Right renal cortex interstitium (tissue), 3 donors: ENCODE measurements around the gene C1orf53. TPM values are rescaled to one million over a fixed set of nuclear protein-coding genes. Genes with fewer than 3 reads are reported as not detected.
A peak's percentile ranks its signal among the peaks of the same experiment; 100 is the strongest.
"Not testable (repeated sequence)": the region's sequence is repeated elsewhere in the genome, so short reads cannot be mapped to it uniquely, and the experiment has no call there.

ENCODE experiments used
- DNase-seq, 3 donors: peaks; one replicate each; pipeline ENCODE4 v3.0.0-alpha.2; 2013; ENCODE audit warnings: low read depth in 3 of 3, low spot score in 2 of 3
- polyA plus RNA-seq, 3 donors: library from polyadenylated mRNA; unstranded; fragments of 120-200 nt; gene quantifications; one replicate each; pipeline ENCODE4 v1.2.1, GENCODE V29; 2013; ENCODE audit not compliant: insufficient read length in 3 of 3

C1orf53 gene
- polyA plus RNA-seq, result 1 to 10 TPM; 2.6 to 3.7 (median 2.7) TPM

- peak in 1 of 3 donors; percentile 69 for DNase-seq
These were observed at the start of gene C1orf53 for GRCh38 chr1:197902454-197903195. Gene C1orf53 (plus strand): TSS chr1:197902630. CDS start chr1:197902650, 20 bp downstream.

DNA sequence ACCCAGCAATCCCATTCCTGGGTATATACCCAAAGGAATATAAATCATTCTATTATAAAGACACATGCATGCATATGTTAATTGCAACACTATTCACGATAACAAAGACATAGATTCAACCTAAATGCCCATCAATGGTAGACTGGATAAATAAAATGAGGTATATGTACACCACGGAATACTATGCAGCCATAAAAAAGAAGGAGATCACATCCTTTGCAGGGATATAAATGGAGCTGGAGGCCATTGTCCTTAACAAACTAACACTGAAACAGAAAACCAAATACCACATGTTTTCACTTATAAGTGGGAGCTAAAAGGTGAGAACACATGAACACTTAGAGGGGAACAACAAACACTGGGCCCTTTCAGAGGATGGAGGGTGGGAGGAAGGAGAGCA is 46.7 kb upstream of the C1orf53 start:
- DNase-seq, result not testable (repeated sequence)

DNA sequence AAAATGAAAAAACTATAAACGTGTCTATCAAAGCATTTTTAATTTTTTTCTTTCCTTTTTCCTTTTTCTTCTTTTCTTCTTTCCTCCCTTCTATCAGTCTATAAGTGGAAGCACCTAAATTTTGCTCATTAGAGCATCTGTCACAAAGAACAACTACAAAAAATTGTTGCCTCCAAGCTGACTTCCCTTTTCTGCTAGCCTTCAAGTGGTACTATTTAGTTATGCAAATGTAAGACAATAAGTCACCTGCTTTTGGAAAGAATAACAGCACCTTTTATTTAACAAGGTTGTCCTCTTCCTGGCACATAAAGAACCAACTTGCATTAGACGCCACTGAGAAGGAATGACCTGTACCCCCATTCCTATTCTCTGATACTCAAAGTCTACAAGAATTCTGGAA is 45.0 kb upstream of the C1orf53 start:
- DNase-seq, result no peak

DNA sequence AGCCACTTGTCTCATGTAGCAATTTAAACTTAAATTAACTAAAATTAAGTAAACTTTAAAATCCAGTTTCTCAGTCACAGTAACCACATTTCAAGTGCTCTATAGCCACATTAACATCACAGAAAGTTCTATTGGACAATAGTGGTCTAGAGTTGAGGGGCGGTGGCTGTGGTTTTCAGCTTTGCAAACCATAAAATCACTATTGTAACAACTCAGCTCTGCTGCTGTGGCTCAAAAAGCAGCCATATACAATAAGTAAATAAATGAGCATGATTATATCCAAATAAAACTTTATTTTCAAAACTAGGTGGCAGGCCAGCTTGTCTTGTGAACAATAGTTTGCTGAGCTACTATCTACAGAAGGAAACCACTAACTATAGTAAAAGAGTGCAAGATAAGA is 43.4 kb upstream of the C1orf53 start:
- no peak for DNase-seq

DNA sequence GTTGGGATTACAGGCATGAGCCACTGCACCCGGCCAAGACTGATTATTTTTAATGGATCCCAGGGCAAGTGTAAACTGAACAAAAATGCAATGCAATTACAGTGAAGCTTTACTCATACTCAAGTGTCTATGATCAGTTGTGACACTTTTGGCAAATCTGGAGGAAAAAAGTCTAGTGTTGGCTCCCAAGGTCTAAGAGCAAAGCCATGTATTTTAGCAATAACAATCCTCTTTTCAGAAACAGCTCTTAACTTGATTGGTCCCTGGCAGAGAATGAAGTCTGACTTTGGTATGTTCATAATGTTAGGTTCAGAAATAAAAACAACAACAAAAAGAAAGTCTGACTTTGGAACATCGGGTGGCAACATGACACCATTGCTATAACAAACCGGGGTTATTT is 40.2 kb upstream of the C1orf53 start:
- no peak for DNase-seq

- DNase-seq, result no peak
These were observed 39.8 kb upstream of the C1orf53 start for GRCh38 chr1:197862671-197863070.

GRCh38 chr1:197865809-197866208 is 36.6 kb upstream of the C1orf53 start:
- DNase-seq, result no peak

DNA sequence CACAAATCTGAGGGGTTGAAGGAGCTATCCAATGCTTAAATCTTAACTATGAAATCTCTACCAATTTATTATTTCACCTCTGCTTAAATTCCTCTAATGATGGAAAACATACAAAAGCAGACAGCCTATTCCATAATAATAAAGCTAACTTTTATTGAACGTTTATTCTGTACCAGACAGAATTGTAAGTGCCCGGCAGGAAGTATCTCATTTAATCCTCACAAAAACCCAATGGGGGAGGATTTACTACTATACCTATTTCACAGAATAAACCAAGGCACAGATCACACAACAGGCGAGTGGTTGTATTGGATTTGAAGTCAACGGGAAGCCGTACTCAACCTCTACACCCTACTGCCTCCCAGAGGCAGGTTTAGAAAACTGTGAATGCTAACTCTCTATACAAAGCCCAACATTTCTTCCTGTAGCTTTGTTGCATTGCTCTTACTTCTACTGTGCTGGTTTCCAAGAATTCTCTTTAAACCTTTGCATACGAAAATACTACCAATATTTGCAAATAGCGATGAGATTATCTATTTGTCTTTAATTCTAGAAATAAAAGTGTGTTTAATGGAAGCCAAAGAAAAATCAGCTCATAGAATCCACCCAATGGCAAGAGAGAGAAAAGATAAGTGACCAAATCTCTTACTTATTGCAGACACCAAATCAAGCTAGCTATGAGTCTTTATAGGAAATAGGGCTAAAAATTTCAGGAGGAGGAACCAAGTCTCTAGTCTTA is 33.5 kb upstream of the C1orf53 start:
- DNase-seq, result no peak

DNA sequence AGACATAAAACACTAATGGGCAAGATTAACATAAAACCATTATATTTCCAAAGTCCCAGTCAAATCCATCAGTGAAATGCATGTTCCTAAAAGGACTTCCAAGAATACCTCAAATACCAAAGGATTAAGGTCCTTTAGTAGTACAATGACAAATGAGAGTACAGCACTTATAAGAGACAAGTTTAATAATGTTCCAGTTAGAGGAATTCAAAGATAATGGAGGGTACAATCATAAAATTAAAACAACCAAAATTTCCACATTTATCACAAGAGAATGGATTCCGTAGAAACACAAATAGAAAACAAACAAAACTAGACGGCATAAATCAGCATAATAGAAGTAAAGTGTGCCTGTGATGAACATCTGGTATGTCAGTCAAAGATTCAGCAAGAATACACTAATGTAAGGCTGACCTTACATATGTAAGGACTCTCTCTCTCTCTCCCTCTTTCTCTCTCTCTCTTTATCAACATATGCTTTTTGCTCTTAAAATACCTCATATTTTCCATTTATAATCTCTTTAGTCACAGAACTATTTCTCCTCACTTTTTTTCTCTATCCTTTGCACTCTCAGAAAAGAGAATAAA is 32.8 kb upstream of the C1orf53 start:
- DNase-seq, result no peak

DNA sequence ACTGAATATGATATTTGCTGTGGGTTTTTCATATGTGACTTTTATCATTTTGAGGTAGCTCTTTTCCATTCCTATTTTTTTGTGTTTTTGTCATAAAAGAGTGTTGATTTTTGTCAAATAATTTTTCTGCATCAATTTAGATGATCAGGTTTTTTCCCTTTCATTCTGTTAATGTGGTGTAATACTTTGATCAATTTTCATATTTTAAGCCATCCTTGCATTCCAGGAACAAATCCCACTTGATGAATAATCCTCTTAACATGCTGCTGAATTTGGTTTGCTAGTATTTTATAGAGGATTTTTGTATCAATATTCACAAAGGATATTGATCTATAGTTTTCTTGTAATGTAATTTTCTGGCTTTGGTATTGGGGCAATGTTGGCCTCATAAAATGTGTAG is 25.5 kb upstream of the C1orf53 start:
- DNase-seq, result no peak

DNA sequence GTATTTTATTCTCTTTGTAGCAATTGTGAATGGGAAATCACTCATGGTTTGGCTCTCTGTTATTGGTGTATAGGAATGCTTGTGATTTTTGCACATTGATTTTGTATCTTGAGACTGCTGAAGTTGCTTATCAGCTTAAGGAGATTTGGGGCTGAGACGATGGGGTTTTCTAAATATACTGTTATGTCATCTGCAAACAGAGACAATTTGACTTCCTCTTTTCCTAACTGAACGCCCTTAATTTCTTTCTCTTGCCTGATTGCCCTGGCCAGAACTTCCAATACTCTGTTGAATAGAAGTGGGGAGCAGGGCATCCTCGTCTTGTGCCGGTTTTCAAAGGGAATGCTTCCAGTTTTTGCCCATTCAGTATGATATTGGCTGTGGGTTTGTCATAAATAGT is 22.0 kb upstream of the C1orf53 start:
- DNase-seq, result not testable (repeated sequence)

DNA sequence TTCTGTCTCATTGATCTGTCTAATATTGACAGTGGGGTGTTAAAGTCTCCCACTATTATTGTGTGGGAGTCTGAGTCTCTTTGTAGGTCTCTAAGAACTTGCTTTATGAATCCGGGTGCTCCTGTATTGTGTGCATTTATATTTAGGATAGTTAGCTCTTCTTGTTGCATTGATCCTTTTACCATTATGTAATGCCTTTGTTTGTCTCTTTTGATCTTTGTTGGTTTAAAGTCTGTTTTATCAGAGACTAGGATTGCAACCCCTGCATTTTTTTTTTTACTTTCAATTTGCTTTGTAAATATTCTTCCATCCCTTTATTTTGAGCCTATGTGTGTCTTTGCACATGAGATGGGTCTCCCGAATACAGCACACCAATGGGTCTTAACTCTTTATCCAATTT is 20.2 kb upstream of the C1orf53 start:
- not testable (repeated sequence) for DNase-seq

GRCh38 chr1:197884173-197884572 is 18.3 kb upstream of the C1orf53 start:
- DNase-seq, result no peak

DNA sequence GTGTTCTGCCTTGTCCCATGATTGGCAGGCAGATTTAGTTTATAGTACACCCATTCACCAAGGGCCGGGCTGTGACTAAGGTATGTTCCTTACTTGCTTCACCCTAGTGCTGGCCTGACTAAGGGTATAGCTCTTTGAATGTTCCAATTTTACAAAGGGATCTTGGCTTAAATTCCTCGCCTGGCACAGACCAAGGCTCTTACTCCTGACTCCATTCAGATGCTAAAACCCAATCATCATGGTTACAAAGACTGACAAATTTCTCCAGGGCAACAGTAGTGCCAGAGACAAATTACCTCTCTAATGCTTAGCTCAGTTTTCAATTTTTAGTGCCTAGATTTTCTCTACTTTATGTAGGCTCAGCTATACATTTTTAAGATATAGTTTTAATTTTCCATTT is 11.5 kb upstream of the C1orf53 start:
- no peak for DNase-seq

- DNase-seq, result no peak
These were observed 9.7 kb upstream of the C1orf53 start for GRCh38 chr1:197892684-197893083.

GRCh38 chr1:197896301-197896700 is 6.1 kb upstream of the C1orf53 start:
- no peak for DNase-seq

DNA sequence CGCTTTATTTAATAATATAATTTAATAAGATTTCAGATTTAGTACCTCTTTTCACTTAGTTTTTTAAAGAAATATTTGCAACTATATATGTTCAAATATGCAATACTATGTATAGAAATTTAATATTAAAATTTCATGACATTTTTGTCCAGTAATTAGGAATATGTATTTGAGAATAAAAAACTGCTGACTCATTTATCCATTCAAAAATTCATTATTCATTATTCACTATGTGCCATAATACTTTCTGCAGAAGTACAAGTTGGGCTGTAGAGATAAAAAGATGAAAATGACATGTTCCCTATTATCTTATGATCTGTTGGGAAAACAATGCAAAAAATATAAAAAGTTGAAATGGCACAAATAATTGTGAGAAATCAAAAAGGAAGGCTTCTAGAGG is 3.4 kb upstream of the C1orf53 start:
- no peak for DNase-seq

DNA sequence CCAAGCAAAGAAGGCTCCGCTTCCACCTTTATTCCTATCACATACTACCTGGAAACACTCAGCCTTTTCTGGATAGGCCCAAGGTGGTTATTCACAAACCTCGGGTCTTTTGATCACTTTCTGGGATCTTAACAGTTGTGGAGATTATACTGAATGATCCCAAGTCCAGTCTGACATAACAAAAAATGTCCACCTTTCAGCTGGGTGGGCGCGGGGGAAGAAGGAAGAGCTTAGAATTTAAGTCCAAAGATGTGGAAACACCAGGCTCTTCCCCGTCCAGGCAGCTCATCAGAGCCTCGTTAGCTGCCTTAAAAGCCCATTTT is 338 bp upstream of the C1orf53 start:
- no peak for DNase-seq

GRCh38 chr1:197903196-197903514 is 725 bp downstream of the C1orf53 start:
- DNase-seq, result no peak

GRCh38 chr1:197904126-197904787 is 1.8 kb downstream of the C1orf53 start:
- DNase-seq, result no peak

- no peak for DNase-seq
These were observed 3.4 kb downstream of the C1orf53 start for GRCh38 chr1:197905699-197906351.
